ENCODE results near the gene DLEC1. TPM values are rescaled to one million over a fixed set of nuclear protein-coding genes. Genes with fewer than 3 reads are reported as not detected.

DLEC1 gene
- total RNA-seq = 1 to 10 TPM in 1 of 4 donors, under 1 TPM in 3; 0.08 to 2.9 (median 0.57) TPM

GRCh38 chr3:38039101-38039898, at the start of gene DLEC1:
Gene DLEC1, plus strand, starts transcription at chr3:38039208. Its CDS starts 18 bp downstream, at chr3:38039226.
- intact Hi-C loops (cut with DNase I; ENCODE audit: low total_unique reads) = no loop called here
- no peak for TF ChIP-seq POLR2A (IDR thresholded peaks at IDR 0.05)
- TF ChIP-seq CTCF (IDR thresholded peaks at IDR 0.05) = no peak
- H3K4me3 ChIP-seq (ENCODE audit: low read depth, poor library complexity, severe bottlenecking) = peak within 1 kb of the TSS; percentile 6
- DNase-seq (ENCODE audit: low spot score in 2 of 2) = peak; percentile 60 to 91
- WGBS, 2 donors = 7 to 9% methylated on average over 47 to 49 of the region's 67 CpGs

GRCh38 chr3:37989821-37990480, 49.1 kb upstream of the DLEC1 start:
- 93 to 95% methylated on average over 3 to 6 of the region's 7 CpGs for WGBS, 2 donors
- TF ChIP-seq CTCF (IDR thresholded peaks at IDR 0.05) (no peak), POLR2A (IDR thresholded peaks at IDR 0.05) (no peak)
- intact Hi-C loops (cut with DNase I; ENCODE audit: low total_unique reads) = no loop called here
- peak in 1 of 2 donors; percentile 76 for DNase-seq (ENCODE audit: low spot score in 2 of 2)
- no peak overlapping the region for H3K4me3 ChIP-seq (ENCODE audit: low read depth, poor library complexity, severe bottlenecking)

GRCh38 chr3:37990527-37990926, 48.5 kb upstream of the DLEC1 start, which contains the start of gene VILL:
Gene VILL, plus strand, starts transcription at chr3:37990786. Its CDS starts 2,887 bp downstream, at chr3:37993673.
- TF ChIP-seq POLR2A (IDR thresholded peaks at IDR 0.05) (no peak), CTCF (IDR thresholded peaks at IDR 0.05) (no peak)
- DNase-seq (ENCODE audit: low spot score in 2 of 2) = peak in 1 of 2 donors; percentile 86
- 79 to 80% methylated on average over 10 of the region's 10 CpGs for WGBS, 2 donors
- intact Hi-C loops (cut with DNase I; ENCODE audit: low total_unique reads) = no loop called here
- H3K4me3 ChIP-seq (ENCODE audit: low read depth, poor library complexity, severe bottlenecking) = no peak within 1 kb of the TSS

- 39 to 52% methylated on average over 6 of the region's 6 CpGs for WGBS, 2 donors
- intact Hi-C loops (cut with DNase I; ENCODE audit: low total_unique reads) = no loop called here
- DNase-seq (ENCODE audit: low spot score in 2 of 2) = no peak
- TF ChIP-seq POLR2A (IDR thresholded peaks at IDR 0.05) = no peak
- TF ChIP-seq CTCF (IDR thresholded peaks at IDR 0.05) = no peak
- H3K4me3 ChIP-seq (ENCODE audit: low read depth, poor library complexity, severe bottlenecking) = no peak overlapping the region
Measured at GRCh38 chr3:37991109-37991508, 47.9 kb upstream of the DLEC1 start.

GRCh38 chr3:37991823-37992222, 47.2 kb upstream of the DLEC1 start:
- DNase-seq (ENCODE audit: low spot score in 2 of 2) = peak in 1 of 2 donors; percentile 83
- TF ChIP-seq POLR2A (IDR thresholded peaks at IDR 0.05) = no peak
- TF ChIP-seq CTCF (IDR thresholded peaks at IDR 0.05) = no peak
- intact Hi-C loops (cut with DNase I; ENCODE audit: low total_unique reads) = no loop called here
- H3K4me3 ChIP-seq (ENCODE audit: low read depth, poor library complexity, severe bottlenecking) = no peak overlapping the region
- 87 to 90% methylated on average over 7 of the region's 7 CpGs for WGBS, 2 donors

Measured in lower leg skin (tissue), 4 donors.